Testis (tissue), 3 donors: ENCODE data around the gene FXYD5. TPM values are rescaled to one million over a fixed set of nuclear protein-coding genes. Genes with fewer than 3 reads are reported as not detected.

ENCODE experiments used
- DNase-seq: peaks from one replicate; pipeline ENCODE4 v3.0.0-alpha.2; 2019
- H3K27ac ChIP-seq, 2 donors: fragments of 200-600 bp; sonication (generic); one replicate each; pipeline ENCODE4 v1.5.1; 2019
- H3K27me3 ChIP-seq: fragments of 200-600 bp; sonication (generic); one replicate; pipeline ENCODE4 v1.5.1; 2019
- H3K36me3 ChIP-seq: fragments of 200-600 bp; sonication (generic); one replicate; pipeline ENCODE4 v1.5.1; 2017; ENCODE audit warnings: low read depth; ENCODE audit errors: missing control alignments
- H3K4me1 ChIP-seq: fragments of 200-600 bp; sonication (generic); one replicate; pipeline ENCODE4 v1.5.1; 2019
- H3K4me3 ChIP-seq, 2 donors: fragments of 200-600 bp; sonication (generic); one replicate each; pipeline ENCODE4 v1.5.1; 2017 to 2019
- H3K9me3 ChIP-seq: fragments of 200-600 bp; sonication (generic); one replicate; pipeline ENCODE4 v1.5.1; 2017
- CTCF ChIP-seq, 3 experiments: fragments of 450-650 bp in 2 of 3; fragments of 200-600 bp in 1 of 3; sonication (generic) in 1 of 3; IDR thresholded peaks; one replicate each; pipeline ENCODE4 v1.5.1; 2016 to 2019; ENCODE audit warnings: antibody characterized with exemption in 3 of 3, mild to moderate bottlenecking in 2 of 3, moderate library complexity in 1 of 3
- POLR2A ChIP-seq: fragments of 450-650 bp; IDR thresholded peaks from one replicate; pipeline ENCODE4 v1.6.1; 2017; ENCODE audit warnings: antibody characterized with exemption, mild to moderate bottlenecking, moderate library complexity
- WGBS, 2 donors: methylation state at CpG; one replicate each; pipeline ENCODE4 v1.1.5; 2018; 5-methylcytosine and 5-hydroxymethylcytosine counted together
- intact Hi-C: fragments of 100-400 bp; cut with DNase I; formaldehyde crosslinking; loops from one replicate; pipeline ENCODE4 v1.15.1; 2023; ENCODE audit warnings: low total_unique reads
- polyA plus RNA-seq: library from polyadenylated mRNA; stranded (reverse); fragments of 350-450 nt; fragmentation: Illumina TruSeq; extraction: RNeasy Lipid Tissue Mini Kit (QIAGEN cat#74804); gene quantifications from one replicate; pipeline ENCODE4 v1.2.3, GENCODE V29; 2014; ENCODE audit warnings: low read depth, low replicate concordance; ENCODE audit not compliant: insufficient read depth
- total RNA-seq, 2 donors: library from RNA; depleted of rRNA; stranded (reverse); fragments of >200 nt; gene quantifications; one replicate each; pipeline ENCODE4 v1.2.3, GENCODE V29; 2016

The FXYD5 gene
- total and polyA plus RNA-seq, 3 donors from 2014 or later: 5.7 to 38.1 (median 17.5) TPM

- no peaks in the 10 kb centered on the region for H3K27me3 ChIP-seq
- TF ChIP-seq CTCF (IDR thresholded peaks at IDR 0.05) (no peak), POLR2A (no peak)
Measured at GRCh38 chr19:35156673-35157014, 2.1 kb downstream of the FXYD5 start.

GRCh38 chr19:35157431-35157830 is 2.9 kb downstream of the FXYD5 start:
- 94% methylated on average over 4 of the region's 4 CpGs for WGBS, 2 donors
- Histone ChIP-seq H3K9me3 (no peaks in the 10 kb centered on the region), H3K4me1 (peaks cover 9% of the 10 kb centered on the region), H3K27me3 (no peaks in the 10 kb centered on the region), H3K27ac (no peak overlapping the region), H3K36me3 (no peaks in the 10 kb centered on the region), H3K4me3 (no peak overlapping the region)
- DNase-seq: no peak
- intact Hi-C loops: no loop called here
- no peak for TF ChIP-seq CTCF (IDR thresholded peaks at IDR 0.05)
- no peak for TF ChIP-seq POLR2A

More at GRCh38 chr19:35156673-35157014, 2.1 kb downstream of the FXYD5 start:
- Histone ChIP-seq H3K4me3 (no peak overlapping the region), H3K36me3 (no peaks in the 10 kb centered on the region), H3K4me1 (peaks cover 9% of the 10 kb centered on the region), H3K9me3 (no peaks in the 10 kb centered on the region), H3K27ac (no peak overlapping the region)
- no peak for DNase-seq
- intact Hi-C loops: no loop called here
- 76 to 80% methylated on average over 7 of the region's 7 CpGs for WGBS, 2 donors

- Histone ChIP-seq H3K4me3 (no peak overlapping the region), H3K27me3 (no peaks in the 10 kb centered on the region), H3K36me3 (no peaks in the 10 kb centered on the region), H3K27ac (no peak overlapping the region), H3K9me3 (no peaks in the 10 kb centered on the region), H3K4me1 (peaks cover 5% of the 10 kb centered on the region)
- WGBS, 2 donors: 89 to 90% methylated on average over 8 of the region's 8 CpGs
- DNase-seq: no peak
- intact Hi-C loops: no loop called here
- no peak for TF ChIP-seq CTCF (IDR thresholded peaks at IDR 0.05)
- TF ChIP-seq POLR2A: no peak
Measured at GRCh38 chr19:35159606-35160005, 5.1 kb downstream of the FXYD5 start.

- intact Hi-C loops: no loop called here
- no peaks in the 10 kb centered on the region for H3K36me3 ChIP-seq
- H3K4me1 ChIP-seq: no peaks in the 10 kb centered on the region
- no peak overlapping the region for H3K27ac ChIP-seq
- DNase-seq: no peak
- no peak overlapping the region for H3K4me3 ChIP-seq
- TF ChIP-seq POLR2A (no peak), CTCF (IDR thresholded peaks at IDR 0.05) (no peak)
- 82 to 91% methylated on average over 9 of the region's 9 CpGs for WGBS, 2 donors
- H3K27me3 ChIP-seq: no peaks in the 10 kb centered on the region
- no peaks in the 10 kb centered on the region for H3K9me3 ChIP-seq
Measured at GRCh38 chr19:35160629-35161433, 6.3 kb downstream of the FXYD5 start.

- no peaks in the 10 kb centered on the region for H3K36me3 ChIP-seq
- DNase-seq: no peak
- no peak overlapping the region for H3K27ac ChIP-seq
- WGBS, 2 donors: 66 to 76% methylated on average over 2 of the region's 2 CpGs
- H3K4me3 ChIP-seq: no peak overlapping the region
- H3K9me3 ChIP-seq: no peaks in the 10 kb centered on the region
- intact Hi-C loops: no loop called here
- H3K27me3 ChIP-seq: no peaks in the 10 kb centered on the region
- TF ChIP-seq CTCF (IDR thresholded peaks at IDR 0.05) (no peak), POLR2A (no peak)
- H3K4me1 ChIP-seq: no peaks in the 10 kb centered on the region
Measured at GRCh38 chr19:35161434-35161743, 6.9 kb downstream of the FXYD5 start.
